CD4-positive, alpha-beta T cell (primary cell): ENCODE measurements around the gene NLGN1. TPM values are rescaled to one million over a fixed set of nuclear protein-coding genes. Genes with fewer than 3 reads are reported as not detected.

Experiments
- ATAC-seq: fragments of 200-7000 bp; cut with Tn5 transposase; one replicate; pipeline ENCODE4 v1.10.0; 2022; ENCODE audit warnings: mild to moderate bottlenecking; ENCODE audit not compliant: poor library complexity
- CTCF ChIA-PET: fragments of 350-600 bp; sonication (Branson Sonifier 250); formaldehyde crosslinking; loops from one replicate; lab custom pipeline; 2021; ENCODE audit warnings: antibody characterized with exemption, inconsistent platforms; lab: Charles Lee
- POLR2A ChIA-PET: fragments of 350-600 bp; sonication (Branson Sonifier 250); formaldehyde crosslinking; loops from one replicate; lab custom pipeline; 2021; ENCODE audit warnings: antibody characterized with exemption, inconsistent platforms; lab: Charles Lee
- DNase-seq, 14 experiments: peaks; one replicate each; pipeline ENCODE4 v3.0.0-alpha.2; 2013 to 2020; ENCODE audit warnings: mixed read lengths in 2 of 14
- H3K27ac ChIP-seq, 2 donors: one replicate each; pipeline versions ENCODE4 v1.5.1 to v1.7.0; 2013; ENCODE audit warnings: low read length in 2 of 2, low read depth in 1 of 2, mild to moderate bottlenecking in 1 of 2
- H3K27me3 ChIP-seq, 2 experiments: 1 replicate in 1 of 2; 2 replicates in 1 of 2; pipeline versions ENCODE4 v1.6.1 to v1.7.0; 2013; ENCODE audit warnings: low read length in 2 of 2, control low read depth in 1 of 2, mild to moderate bottlenecking in 1 of 2, moderate library complexity in 1 of 2; ENCODE audit not compliant: insufficient read depth in 2 of 2, control insufficient read depth in 1 of 2
- H3K36me3 ChIP-seq: one replicate; pipeline ENCODE4 v1.6.1; 2013; ENCODE audit warnings: low read length, control low read depth; ENCODE audit not compliant: insufficient read depth
- H3K4me1 ChIP-seq: one replicate; pipeline ENCODE4 v1.6.1; 2013; ENCODE audit warnings: low read length, control low read depth; ENCODE audit not compliant: insufficient read depth
- H3K4me3 ChIP-seq: one replicate; pipeline ENCODE4 v1.5.1; 2013; ENCODE audit warnings: mild to moderate bottlenecking, low read length, moderate library complexity
- H3K9me3 ChIP-seq, 2 experiments: 1 replicate in 1 of 2; 2 replicates in 1 of 2; pipeline versions ENCODE4 v1.6.1 to v1.7.0; 2013; ENCODE audit warnings: low read length in 2 of 2, mild to moderate bottlenecking in 2 of 2, control low read depth in 1 of 2, moderate library complexity in 1 of 2; ENCODE audit not compliant: control insufficient read depth in 1 of 2, insufficient read depth in 1 of 2
- H3K27ac Mint-ChIP-seq: one replicate; pipeline ENCODE4 v1.8.0; 2020; ENCODE audit warnings: mixed read lengths
- H3K27me3 Mint-ChIP-seq: one replicate; pipeline ENCODE4 v1.8.0; 2021; ENCODE audit warnings: mixed read lengths
- H3K36me3 Mint-ChIP-seq: one replicate; pipeline ENCODE4 v1.8.0; 2021; ENCODE audit warnings: low read depth, mixed read lengths
- H3K4me1 Mint-ChIP-seq: one replicate; pipeline ENCODE4 v1.8.0; 2021; ENCODE audit warnings: low read depth, mixed read lengths
- H3K4me3 Mint-ChIP-seq: one replicate; pipeline ENCODE4 v1.8.0; 2020; ENCODE audit warnings: mild to moderate bottlenecking, mixed read lengths
- H3K9me3 Mint-ChIP-seq: one replicate; pipeline ENCODE4 v1.8.0; 2020; ENCODE audit warnings: mixed read lengths
- intact Hi-C, 2 experiments: fragments of 100-400 bp; cut with DNase I in 1 of 2; cut with micrococcal nuclease in 1 of 2; formaldehyde crosslinking; loops; one replicate each; pipeline versions ENCODE4 v1.15.1 to v1.9.0; 2023 to 2025; cut with DNase I, micrococcal nuclease
- total RNA-seq, 174 experiments: library from RNA in 2 of 174; stranded (reverse) in 2 of 174; gene quantifications; one replicate each; pipeline ENCODE4 v1.2.3 and lab custom pipeline; 2021 to 2026
- TF ChIP-seq, protein P1 (sequence below): fragments of 200-600 bp; IDR thresholded peaks from one replicate; pipeline ENCODE4 v1.8.0; 2022; ENCODE audit warnings: antibody characterized with exemption, mild to moderate bottlenecking

The NLGN1 gene
- total RNA-seq, 2 experiments from 2014 or later: not detected

DNA sequence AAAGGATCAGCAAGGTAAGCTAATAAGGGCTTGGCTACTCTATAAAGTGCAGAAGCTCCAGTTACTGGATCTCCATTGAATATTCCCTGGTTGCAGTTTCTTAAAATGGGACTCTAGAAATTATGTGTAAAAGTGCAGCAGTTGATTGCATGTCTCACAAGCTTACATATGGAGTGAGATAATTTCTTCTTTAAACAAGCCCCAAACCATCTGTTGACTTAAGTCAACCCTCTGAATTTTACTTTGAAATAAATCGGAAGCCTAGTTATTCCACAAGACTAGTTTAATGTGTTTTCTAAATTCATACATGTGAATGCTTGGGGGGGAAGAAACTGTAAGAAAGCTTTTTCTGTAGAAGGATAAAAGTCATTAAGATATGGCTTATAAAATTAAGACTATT is 664.2 kb downstream of the NLGN1 start:
- H3K27me3 ChIP-seq: no peaks in the 10 kb centered on the region
- Mint-ChIP-seq H3K27me3 (no peaks in the 10 kb centered on the region), H3K36me3 (no peaks in the 10 kb centered on the region), H3K27ac (no peak overlapping the region), H3K4me3 (no peak overlapping the region), H3K4me1 (no peaks in the 10 kb centered on the region), H3K9me3 (peaks cover 8% of the 10 kb centered on the region)
- no peak overlapping the region for H3K27ac ChIP-seq
- TF ChIP-seq, protein P1, sequence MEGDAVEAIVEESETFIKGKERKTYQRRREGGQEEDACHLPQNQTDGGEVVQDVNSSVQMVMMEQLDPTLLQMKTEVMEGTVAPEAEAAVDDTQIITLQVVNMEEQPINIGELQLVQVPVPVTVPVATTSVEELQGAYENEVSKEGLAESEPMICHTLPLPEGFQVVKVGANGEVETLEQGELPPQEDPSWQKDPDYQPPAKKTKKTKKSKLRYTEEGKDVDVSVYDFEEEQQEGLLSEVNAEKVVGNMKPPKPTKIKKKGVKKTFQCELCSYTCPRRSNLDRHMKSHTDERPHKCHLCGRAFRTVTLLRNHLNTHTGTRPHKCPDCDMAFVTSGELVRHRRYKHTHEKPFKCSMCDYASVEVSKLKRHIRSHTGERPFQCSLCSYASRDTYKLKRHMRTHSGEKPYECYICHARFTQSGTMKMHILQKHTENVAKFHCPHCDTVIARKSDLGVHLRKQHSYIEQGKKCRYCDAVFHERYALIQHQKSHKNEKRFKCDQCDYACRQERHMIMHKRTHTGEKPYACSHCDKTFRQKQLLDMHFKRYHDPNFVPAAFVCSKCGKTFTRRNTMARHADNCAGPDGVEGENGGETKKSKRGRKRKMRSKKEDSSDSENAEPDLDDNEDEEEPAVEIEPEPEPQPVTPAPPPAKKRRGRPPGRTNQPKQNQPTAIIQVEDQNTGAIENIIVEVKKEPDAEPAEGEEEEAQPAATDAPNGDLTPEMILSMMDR: no peak
- no peak for ATAC-seq
- no peak overlapping the region for H3K4me3 ChIP-seq
- ChIA-PET CTCF (no interaction called here), POLR2A (no interaction called here)
- no peaks in the 10 kb centered on the region for H3K9me3 ChIP-seq
- H3K4me1 ChIP-seq: no peaks in the 10 kb centered on the region
- no peak for DNase-seq
- no peaks in the 10 kb centered on the region for H3K36me3 ChIP-seq
- intact Hi-C loops: no loop called here

DNA sequence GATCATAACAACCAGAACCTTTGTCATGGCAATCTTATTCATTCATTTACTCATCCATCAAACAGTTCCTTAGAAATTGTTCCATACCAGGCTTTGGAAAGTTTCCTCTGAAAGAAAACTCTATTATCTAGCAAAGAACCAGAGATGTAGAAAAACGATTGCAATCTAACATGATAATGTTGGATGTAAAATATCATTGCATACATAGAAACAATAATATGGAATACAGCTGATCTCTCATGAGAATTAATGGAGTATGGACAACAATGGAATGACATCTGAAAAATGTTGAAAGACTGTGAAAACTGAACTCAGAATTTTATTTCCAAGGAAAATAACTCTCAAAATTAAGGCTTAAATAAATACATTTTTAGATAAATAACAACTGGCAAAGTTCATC is 665.4 kb downstream of the NLGN1 start:
- ATAC-seq (no peak), DNase-seq (no peak)
- Histone ChIP-seq H3K9me3 (no peaks in the 10 kb centered on the region), H3K27me3 (no peaks in the 10 kb centered on the region), H3K4me1 (no peaks in the 10 kb centered on the region), H3K27ac (no peak overlapping the region), H3K4me3 (no peak overlapping the region), H3K36me3 (no peaks in the 10 kb centered on the region)
- H3K27ac Mint-ChIP-seq: no peak overlapping the region
- no peaks in the 10 kb centered on the region for H3K36me3 Mint-ChIP-seq
- TF ChIP-seq, protein P1: no peak
- intact Hi-C loops: no loop called here
- ChIA-PET POLR2A (no interaction called here), CTCF (no interaction called here)
- no peaks in the 10 kb centered on the region for H3K27me3 Mint-ChIP-seq
- H3K4me1 Mint-ChIP-seq: no peaks in the 10 kb centered on the region
- peaks cover 8% of the 10 kb centered on the region for H3K9me3 Mint-ChIP-seq
- H3K4me3 Mint-ChIP-seq: no peak overlapping the region

DNA sequence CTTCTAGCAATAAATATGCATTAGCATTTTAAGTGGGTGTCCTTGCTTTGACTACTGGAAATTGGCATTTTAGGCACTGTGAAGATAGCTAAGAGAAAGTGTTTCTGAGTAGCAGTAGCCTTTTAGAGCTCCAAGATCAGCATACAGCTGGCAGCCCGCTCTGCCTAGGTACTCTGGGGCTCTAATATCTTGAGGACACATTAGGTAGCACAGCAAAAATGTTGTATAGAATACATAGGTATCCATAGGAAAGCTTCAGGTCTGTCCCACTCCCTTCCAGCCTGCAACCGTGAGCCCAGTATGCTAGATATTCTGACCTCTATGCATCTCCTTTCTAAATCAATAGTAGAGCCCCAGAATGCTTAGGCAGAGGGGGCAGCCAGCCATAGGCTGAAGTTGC is 670.5 kb downstream of the NLGN1 start:
- Histone ChIP-seq H3K36me3 (no peaks in the 10 kb centered on the region), H3K9me3 (no peaks in the 10 kb centered on the region), H3K27me3 (no peaks in the 10 kb centered on the region), H3K4me3 (no peak overlapping the region), H3K27ac (no peak overlapping the region), H3K4me1 (no peaks in the 10 kb centered on the region)
- DNase-seq: no peak
- no peaks in the 10 kb centered on the region for H3K27me3 Mint-ChIP-seq
- no peaks in the 10 kb centered on the region for H3K9me3 Mint-ChIP-seq
- H3K4me3 Mint-ChIP-seq: no peak overlapping the region
- intact Hi-C loops: no loop called here
- no peaks in the 10 kb centered on the region for H3K36me3 Mint-ChIP-seq
- no peak overlapping the region for H3K27ac Mint-ChIP-seq
- CTCF ChIA-PET: no interaction called here
- ATAC-seq: no peak
- no peaks in the 10 kb centered on the region for H3K4me1 Mint-ChIP-seq
- POLR2A ChIA-PET: no interaction called here
- TF ChIP-seq, protein P1: no peak
